ENCODE data around the gene RASA4B.

DNA sequence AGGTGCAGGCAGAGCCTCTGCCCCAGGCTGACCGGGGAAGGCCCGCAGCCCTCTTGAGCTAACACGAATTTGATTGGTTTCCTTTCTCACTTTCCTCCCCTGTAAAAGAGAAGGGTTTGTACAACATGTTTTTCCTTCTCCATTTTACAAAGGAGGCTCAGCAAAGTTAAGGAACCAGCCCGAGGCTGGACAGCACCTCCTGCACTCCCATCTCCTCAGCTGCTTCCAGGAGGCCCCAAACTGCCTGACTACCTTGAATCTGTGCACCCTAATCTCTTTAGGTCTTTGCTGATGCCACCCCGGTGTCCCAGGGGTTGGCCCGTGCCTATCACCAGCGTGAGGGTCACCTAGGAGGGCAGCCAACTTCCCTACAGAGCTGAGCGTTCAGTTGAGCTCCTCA lies 57.1 kb downstream of the RASA4B start:
- TF ChIP-seq, protein P1, sequence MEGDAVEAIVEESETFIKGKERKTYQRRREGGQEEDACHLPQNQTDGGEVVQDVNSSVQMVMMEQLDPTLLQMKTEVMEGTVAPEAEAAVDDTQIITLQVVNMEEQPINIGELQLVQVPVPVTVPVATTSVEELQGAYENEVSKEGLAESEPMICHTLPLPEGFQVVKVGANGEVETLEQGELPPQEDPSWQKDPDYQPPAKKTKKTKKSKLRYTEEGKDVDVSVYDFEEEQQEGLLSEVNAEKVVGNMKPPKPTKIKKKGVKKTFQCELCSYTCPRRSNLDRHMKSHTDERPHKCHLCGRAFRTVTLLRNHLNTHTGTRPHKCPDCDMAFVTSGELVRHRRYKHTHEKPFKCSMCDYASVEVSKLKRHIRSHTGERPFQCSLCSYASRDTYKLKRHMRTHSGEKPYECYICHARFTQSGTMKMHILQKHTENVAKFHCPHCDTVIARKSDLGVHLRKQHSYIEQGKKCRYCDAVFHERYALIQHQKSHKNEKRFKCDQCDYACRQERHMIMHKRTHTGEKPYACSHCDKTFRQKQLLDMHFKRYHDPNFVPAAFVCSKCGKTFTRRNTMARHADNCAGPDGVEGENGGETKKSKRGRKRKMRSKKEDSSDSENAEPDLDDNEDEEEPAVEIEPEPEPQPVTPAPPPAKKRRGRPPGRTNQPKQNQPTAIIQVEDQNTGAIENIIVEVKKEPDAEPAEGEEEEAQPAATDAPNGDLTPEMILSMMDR (IDR thresholded peaks at IDR 0.05; ENCODE audit: extremely low read depth in 1 of 2, insufficient read depth in 1 of 2, low read depth in 1 of 2, low read length in 2 of 2): no peak
- TF ChIP-seq POLR2AphosphoS5 (IDR thresholded peaks at IDR 0.05; ENCODE audit: insufficient read depth, low read depth, low read length) (no peak), JUN (IDR thresholded peaks at IDR 0.05; ENCODE audit: borderline replicate concordance, insufficient read depth, insufficient read length, low read depth) (no peak), EZH2 (IDR thresholded peaks at IDR 0.05; ENCODE audit: borderline replicate concordance, low read depth, low read length, severe bottlenecking) (no peak), POLR2A (IDR thresholded peaks at IDR 0.05; ENCODE audit: low read depth, low read length) (no peak)

All from endothelial cell of umbilical vein (primary cell).